ENCODE measurements around the gene NKAP. TPM values are rescaled to one million over a fixed set of nuclear protein-coding genes. Genes with fewer than 3 reads are reported as not detected.

Gene NKAP
- total and polyA plus RNA-seq, 2 experiments from 2014 or later = 4.8 to 10.4 TPM

GRCh38 chrX:119919835-119920585 is 23.5 kb downstream of the NKAP start:
- Histone ChIP-seq H3K36me3 (ENCODE audit: insufficient read depth) (no peaks in the 10 kb centered on the region), H3K79me2 (replicated peaks; ENCODE audit: insufficient read depth) (no peaks in the 10 kb centered on the region), H3F3A (replicated peaks; ENCODE audit: low read depth) (no peaks in the 10 kb centered on the region), H2AFZ (no peak overlapping the region), H4K20me1 (replicated peaks; ENCODE audit: insufficient read depth) (no peaks in the 10 kb centered on the region), H3K4me2 (no peak overlapping the region), H3K4me1 (ENCODE audit: insufficient read depth) (no peaks in the 10 kb centered on the region), H3K27me3 (ENCODE audit: insufficient read depth) (no peaks in the 10 kb centered on the region), H3K9me2 (ENCODE audit: insufficient read depth) (no peaks in the 10 kb centered on the region), H3K4me3 (no peak overlapping the region), H3K27ac (ENCODE audit: low read depth) (no peak overlapping the region)
- H3K27ac Mint-ChIP-seq = no peak overlapping the region
- DNase-seq (ENCODE audit: low spot score) = no peak
- H3K4me3 Mint-ChIP-seq = no peak overlapping the region
- no peaks in the 10 kb centered on the region for H3K9me3 Mint-ChIP-seq
- no peaks in the 10 kb centered on the region for H3K4me1 Mint-ChIP-seq
- TF ChIP-seq NANOG (IDR thresholded peaks at IDR 0.05; ENCODE audit: borderline replicate concordance) = no peak
- TF ChIP-seq CTCF (conservative IDR thresholded peaks at IDR 0.05; ENCODE audit: low read depth in 2 of 2) = no peak
- no peak for TF ChIP-seq ZNF462 (CRISPR knock-in tag; IDR thresholded peaks at IDR 0.05)
- no peak for TF ChIP-seq STAT1 (IDR thresholded peaks at IDR 0.05; ENCODE audit: unreplicated experiment)
- no peak for TF ChIP-seq JUNB (IDR thresholded peaks at IDR 0.05; ENCODE audit: unreplicated experiment)
- no peak for TF ChIP-seq CREB1 (CRISPR knock-in tag; IDR thresholded peaks at IDR 0.05; ENCODE audit: low read depth)
- no peak for TF ChIP-seq EZH2 (IDR thresholded peaks at IDR 0.05; ENCODE audit: low read depth, unreplicated experiment)
- TF ChIP-seq POLR2AphosphoS5 (IDR thresholded peaks at IDR 0.05; ENCODE audit: low read depth) = no peak
- no peaks in the 10 kb centered on the region for H3K27me3 Mint-ChIP-seq (ENCODE audit: insufficient read depth, low read depth, poor library complexity)
- peaks cover 1% of the 10 kb centered on the region for H3K36me3 Mint-ChIP-seq (ENCODE audit: low read depth)
- ATAC-seq = no peak

Measured in GM23338 (cell line).